Stimulated activated CD4-positive, alpha-beta T cell treated with anti-CD3 and anti-CD28 coated beads, TNF-alpha, amount 100 ng/mL, for 4 hours (primary cell): ENCODE results near the gene MAEA.
"Not testable (repeated sequence)": the region's sequence is repeated elsewhere in the genome, so short reads cannot be mapped to it uniquely, and the experiment has no call there.

Experiments
- DNase-seq, 3 experiments: peaks; one replicate each; pipeline ENCODE4 v3.0.0-alpha.2; 2020; ENCODE audit warnings: low read depth in 3 of 3

The MAEA gene

DNA sequence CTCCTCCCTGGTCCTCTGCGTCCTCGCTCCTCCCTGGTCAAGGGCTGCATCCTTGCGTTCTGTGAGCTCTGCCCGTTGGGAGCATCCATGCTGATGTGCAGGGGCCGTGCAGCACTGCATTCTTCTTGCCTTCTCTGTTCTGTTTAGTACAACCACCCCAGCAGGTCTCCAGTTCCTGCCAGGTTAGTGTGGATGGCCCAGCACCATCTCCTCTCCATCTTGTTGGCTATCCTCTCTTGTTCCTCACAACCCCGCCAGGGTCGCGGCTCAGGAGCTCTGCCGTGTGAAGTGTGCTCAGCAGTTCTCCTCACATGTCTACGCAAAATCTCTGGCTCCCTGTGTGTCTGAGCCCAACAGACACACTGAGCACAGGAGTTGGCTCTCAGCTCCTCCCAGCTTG lies 10.4 kb upstream of the MAEA start:
- no peak for DNase-seq

DNA sequence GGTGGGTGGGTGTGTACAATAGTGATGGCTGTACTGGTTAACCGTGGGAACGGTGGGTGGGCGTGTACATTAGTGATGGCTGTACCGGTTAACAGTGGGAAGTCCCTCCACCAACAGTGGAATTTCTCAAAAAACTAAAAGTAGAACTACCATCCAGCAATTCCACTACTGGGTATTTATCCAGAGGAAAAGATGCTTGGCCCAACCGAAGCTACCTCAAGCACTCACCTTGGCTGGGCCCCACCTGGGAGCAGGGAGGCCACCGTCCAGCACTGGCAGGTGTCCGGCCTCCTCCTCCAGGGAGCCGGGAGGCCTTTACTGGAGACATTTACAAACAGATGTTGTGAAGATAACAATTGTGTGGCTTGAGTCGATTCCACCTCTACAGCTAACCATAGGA lies 6.0 kb upstream of the MAEA start:
- no peak for DNase-seq

DNA sequence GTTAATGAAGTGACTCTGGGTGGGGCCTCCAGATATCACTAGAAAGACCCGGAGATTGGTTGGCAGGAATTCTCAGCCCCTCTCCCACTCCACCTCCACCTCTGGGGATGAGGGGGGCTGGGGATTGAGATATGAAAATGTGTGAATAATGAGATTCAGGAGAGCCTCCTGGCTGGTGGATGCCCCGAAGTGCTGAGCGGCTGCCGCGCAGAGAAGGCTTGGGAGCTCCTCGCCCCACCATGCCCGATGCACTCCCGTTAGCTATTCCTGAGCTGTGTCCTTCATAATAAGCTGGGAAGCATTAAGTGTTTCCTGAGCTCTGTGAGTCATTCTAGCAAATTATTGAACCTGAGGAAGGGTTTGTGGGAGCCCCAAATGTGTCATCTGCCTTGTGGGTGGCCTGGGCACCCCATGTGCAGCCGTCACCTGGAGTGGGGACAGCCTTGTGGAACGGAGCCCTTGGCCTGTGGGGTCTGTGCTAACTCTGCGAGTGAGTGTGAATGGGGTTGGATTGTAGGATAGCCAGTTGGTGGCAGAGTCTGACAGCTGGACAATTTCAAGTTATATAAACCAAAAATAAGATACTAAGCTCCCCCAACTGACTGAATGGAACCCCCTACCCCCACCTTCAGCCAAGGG lies 4.4 kb upstream of the MAEA start:
- DNase-seq, result no peak

DNA sequence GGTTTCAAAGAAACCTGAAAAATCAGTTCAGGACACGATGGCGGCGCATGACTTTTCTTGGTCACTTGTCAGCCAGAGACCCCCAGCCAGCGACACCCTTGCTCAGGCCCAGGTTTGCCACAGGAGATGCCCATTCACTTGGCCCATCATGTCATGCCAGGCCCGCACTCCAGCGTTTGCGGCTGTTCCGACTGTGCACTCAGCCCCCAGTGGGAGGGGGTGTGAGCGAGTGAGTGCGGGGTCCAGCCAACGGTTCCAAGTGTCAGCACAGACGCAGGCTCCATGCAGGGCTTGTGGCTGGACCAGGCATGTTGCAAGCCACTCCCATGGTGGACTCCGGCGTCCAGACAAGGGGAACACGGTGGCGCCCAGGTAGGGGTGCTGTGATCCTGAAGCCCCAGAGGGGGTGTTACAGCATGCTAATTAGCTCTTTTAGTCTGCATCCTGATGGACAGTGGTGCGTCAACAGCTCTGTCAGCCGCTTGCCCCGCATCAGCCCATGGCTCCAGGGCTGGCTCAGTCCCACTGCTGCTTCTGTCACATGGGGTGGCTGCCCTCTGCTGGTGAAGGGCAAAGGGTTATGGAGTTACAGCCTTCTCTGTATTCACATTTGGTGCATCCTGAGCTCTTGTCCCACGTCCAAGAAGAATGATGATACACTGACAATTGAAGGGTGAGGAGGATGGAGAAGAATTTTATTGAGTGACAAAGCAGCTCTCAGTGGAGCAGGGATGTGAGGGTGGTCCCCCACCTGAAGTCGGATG lies 3.7 kb upstream of the MAEA start:
- no peak for DNase-seq

DNA sequence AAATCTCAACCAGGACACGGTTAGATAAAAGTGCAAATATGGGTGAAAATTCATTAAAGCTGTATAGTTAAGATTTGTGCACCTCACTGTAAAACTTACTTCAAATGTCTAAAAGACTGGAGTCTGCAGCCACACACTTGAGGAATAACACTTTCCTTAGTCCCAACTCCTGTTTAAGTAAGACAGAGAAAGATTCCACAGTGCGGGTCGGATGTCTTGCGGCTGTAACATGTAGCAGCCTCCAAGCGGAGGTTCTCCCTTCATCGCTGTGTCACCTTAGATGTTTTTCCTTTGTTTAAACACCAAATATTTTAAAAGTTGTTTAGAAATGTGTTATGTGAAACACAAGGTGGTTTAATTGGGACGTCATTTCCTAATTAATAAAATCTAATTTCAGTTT lies 905 bp upstream of the MAEA start:
- no peak for DNase-seq

DNA sequence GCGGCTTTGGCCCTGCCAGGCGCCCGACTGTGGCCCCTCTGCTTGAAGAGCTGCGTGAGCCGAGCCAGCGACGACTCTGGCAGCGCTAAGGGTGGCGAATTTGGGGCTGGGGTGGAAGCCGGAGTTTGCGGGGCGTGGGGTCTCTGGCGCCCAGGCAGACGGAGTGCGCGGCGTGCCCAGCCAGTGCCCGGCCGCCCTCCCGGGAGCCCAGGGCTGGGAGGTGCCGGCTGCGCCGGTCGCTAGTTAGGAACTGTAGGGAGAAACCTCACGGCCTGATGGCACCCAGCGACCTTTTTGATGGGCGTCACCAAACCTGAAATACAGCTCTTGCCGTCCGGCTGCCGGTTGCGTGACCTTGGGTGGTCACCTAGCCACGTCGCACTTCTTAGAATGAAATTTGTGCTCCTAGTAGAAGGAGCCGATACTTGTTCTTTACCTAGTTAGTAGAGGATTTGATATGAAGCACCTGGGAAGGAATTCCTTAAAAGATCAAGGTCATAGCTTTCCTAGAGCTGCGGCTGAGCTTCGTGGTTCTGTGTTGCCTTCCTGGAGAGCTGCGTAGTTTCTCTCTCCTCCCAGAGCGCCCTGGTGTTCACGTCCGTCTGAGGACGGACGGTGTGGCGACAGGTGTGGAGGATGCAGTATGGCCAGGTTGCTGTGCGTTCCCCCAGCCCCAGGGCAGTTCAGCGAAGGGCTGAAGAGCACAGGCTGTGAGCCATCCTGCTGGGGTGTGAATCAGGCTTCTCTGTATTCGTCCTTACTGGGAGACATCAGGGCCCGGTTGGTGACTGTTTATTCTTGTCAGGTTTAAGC lies 680 bp downstream of the MAEA start:
- no peak for DNase-seq

DNA sequence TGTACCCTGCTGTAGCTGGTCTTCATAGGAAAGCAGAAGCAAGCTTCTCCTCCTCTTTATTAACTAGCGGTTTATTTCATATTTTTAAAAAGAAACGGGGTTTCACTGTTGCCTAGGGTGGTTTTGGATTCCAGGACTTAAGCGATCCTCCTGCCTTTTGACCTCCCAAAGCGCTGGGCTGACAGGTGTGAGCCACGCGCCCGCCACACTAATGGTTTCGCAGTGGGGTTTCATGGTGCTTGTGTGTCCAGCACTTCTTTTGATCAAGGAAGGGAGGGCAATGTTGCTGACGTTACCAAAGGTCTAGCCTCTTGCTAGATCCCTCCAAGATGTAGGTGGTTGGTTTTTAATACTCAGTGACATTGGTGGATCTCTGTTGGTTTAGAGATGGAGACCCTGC lies 1.4 kb downstream of the MAEA start:
- DNase-seq, result no peak

DNA sequence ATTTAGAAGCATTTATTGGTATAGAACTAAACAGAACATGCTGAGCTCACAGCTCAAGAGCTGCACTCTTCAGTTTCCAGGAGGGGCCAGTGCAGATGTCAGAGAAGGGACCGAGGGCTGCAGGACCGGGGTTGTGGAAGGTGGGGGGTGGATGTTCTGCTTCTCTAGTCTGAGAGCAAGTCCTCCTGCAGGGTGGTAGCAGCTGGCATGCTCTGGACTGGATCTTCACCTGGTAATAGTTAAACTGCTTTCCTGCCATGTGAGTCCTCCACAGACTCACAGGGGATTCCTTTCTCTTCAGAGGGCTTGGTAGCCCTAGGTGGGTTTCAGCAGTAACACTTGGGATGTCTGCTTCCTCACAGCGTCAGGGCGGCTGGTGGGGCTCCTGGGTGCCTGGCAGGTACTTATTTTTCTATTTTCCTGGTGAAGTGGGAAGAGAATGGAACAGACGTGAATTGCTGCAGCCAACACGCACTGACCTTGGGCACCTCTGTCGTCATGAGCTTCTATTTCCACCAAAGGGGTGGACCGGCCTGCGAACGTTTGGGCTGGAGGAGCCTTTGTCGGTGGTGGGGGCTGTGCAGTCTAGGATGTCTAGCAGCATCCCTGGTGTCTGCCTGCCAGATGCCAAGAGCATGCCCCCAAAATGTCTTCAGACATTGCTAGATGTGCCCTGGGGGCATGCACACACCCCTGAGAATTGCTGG lies 2.5 kb downstream of the MAEA start:
- no peak for DNase-seq

DNA sequence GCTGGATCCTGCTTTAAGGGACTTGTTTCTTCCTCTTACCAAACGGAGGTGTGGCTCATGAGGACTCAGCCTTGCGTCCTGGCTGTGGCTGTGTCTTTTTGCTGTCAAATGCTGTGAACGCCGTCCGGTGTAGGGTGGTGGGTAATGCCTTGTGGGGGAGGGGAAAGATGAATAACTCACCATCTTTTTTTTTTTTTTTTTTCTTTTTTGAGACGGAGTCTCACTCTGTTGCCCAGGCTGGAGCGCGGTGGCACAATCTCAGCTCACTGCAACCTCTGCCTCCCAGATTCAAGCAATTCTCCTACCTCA lies 3.0 kb downstream of the MAEA start:
- not testable (repeated sequence) for DNase-seq

DNA sequence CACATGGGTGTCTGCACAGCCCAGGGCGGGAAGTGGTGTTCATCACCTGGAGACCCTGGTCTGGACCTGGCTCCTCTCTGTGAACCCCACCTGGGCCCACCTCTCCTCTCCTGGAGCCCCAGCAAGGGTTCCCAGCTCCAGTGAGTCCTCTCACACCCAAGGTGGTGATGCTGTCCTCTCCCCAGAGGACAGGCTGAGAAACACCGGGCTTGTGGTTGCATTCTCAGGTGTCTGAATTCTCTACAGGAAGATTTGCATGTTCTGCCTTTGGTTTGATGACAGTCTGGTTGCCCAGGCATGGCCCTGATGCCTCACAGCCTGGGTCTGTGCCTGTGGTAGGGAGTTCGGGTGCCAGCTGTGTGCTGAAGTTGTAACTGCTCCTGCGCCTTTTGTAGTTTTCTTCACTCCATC lies 3.8 kb downstream of the MAEA start:
- DNase-seq, result no peak

DNA sequence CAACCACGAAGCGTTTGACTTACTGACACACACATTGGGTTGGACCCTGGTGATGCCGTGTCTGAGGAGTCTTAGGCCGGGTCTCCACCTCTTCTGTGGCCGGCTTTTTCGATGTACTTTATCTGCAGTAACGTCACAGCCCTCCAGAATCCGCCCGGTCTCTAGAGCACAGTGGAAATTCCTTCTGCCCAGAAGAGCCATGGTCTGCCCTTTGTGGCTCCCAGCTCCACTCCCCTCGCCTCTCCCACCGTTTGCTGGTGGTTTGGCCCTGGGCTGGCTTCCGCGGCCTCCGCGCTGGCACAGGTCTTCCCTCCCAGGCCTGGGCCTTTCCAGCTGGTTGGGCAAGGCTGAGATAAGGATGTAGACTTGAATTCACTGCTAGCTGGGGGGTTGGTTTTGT lies 4.3 kb downstream of the MAEA start:
- no peak for DNase-seq

DNA sequence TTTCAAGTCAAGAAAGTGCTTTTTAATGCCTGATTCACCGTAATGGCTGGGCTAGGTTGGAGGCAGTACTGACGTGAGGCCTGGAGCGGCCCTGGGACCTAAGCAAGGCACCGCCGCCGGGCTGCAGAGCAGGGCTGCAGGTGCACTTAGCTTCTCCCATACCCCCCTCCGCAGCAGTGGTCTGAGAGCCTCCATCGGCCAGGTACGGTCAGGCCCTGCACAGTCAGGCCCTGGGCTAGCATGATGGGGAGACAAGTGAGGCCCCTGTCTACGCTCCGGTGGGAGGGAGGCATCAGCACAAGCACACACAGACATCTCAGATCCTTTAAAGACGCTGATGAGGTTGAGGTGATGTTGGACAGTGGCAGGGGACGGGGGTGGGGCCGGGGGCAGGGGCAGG lies 4.7 kb downstream of the MAEA start:
- DNase-seq, result no peak

DNA sequence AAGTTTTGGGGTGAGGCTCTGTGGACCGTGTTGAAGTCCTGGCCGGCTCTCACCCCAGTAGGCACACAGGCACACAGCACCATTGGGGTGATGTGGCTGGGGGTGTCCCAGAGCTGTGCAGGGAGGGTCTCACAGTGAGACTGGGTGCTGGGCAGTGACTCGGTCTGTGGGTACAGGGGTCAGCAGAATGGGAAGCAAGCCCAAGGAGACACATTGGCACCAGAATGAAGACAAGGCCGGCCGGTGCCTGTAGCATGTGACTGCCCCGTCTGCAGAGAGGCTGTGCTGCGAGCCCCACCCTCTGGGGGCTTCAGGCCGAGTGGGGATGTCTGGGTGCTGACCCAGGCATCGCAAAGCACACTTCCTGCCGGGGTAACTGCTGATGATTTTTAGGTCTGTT lies 5.2 kb downstream of the MAEA start:
- no peak for DNase-seq

DNA sequence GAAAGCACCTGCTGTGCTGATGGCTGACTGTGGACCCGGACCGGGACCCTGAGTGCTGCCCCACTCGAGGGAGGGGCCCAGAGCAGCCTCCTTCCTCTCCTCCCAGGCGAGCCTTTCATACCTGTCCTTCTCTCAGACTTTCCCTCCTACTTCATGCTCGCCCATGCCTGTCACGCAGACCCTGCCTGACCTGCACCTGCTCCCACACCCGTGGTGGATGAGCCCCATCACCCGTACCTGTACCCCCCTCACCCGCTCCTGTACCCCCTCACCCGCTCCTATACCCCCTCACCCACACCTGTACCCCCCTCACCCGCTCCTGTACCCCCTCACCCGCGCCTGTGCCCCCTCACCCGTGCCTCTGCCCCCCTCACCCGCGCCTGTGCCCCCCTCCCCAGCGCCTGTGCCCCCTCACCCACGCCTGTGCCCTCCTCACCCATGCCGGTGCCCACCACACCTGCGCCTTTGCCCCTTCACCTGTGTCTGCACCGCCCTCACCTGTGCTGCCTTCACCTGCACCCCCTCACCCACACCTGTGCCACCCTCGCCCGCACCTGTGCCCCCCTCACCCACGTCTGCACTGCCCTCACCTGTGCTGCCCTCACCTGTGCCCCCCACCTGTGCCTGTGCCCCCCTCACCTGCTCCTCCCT lies 5.8 kb downstream of the MAEA start:
- no peak for DNase-seq

DNA sequence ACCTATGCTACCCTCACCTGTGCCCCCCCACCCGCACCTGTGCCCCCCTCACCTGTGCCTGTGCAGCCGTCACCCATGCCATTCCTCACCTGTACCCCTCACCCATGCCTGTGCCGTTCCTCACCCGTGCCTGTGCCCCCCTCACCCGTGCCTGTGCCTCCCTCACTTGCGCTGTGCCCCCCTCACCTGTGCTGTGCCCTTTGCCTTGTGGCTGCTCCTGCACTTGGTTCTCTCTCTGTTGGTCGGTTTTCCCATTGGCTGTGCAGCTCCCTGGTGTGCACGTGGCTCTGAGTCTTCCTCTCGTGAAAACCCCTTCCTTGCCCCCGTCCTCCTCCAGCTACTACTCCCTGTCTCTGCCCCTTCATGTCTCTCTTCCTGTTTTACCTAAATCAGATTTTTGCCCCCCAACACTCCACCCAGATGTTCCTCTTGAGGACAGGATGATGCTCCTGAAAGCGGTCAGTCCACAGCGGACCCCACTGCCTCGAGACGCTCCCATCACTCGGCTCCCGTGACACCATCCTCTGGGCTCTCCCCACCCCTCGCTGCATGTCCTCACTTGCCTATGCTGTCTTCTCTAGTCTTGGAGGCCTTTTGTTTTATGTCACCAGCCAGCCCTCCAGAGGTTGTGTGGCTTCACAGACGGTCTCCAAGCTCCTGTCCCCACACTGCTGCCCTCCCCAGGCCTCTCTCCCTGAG lies 6.8 kb downstream of the MAEA start:
- no peak for DNase-seq

DNA sequence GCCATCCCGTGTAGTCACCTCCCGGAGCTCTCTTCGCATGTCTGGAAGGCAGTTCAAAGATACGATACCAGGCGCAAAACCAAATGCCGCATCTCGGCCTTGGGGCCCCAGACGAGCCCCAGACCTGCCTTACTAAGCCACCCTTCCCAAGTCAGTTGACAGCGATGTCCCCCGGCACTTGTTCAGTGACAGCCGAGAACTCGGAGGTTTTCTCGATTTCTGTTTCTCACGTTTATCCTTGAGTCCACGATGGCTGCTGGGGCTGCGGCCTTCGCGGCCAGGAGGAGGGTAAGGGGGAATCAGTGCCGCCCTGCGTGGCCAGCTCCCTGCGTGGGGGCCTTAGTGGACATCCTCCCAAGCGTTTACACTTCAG lies 7.3 kb downstream of the MAEA start:
- no peak for DNase-seq

DNA sequence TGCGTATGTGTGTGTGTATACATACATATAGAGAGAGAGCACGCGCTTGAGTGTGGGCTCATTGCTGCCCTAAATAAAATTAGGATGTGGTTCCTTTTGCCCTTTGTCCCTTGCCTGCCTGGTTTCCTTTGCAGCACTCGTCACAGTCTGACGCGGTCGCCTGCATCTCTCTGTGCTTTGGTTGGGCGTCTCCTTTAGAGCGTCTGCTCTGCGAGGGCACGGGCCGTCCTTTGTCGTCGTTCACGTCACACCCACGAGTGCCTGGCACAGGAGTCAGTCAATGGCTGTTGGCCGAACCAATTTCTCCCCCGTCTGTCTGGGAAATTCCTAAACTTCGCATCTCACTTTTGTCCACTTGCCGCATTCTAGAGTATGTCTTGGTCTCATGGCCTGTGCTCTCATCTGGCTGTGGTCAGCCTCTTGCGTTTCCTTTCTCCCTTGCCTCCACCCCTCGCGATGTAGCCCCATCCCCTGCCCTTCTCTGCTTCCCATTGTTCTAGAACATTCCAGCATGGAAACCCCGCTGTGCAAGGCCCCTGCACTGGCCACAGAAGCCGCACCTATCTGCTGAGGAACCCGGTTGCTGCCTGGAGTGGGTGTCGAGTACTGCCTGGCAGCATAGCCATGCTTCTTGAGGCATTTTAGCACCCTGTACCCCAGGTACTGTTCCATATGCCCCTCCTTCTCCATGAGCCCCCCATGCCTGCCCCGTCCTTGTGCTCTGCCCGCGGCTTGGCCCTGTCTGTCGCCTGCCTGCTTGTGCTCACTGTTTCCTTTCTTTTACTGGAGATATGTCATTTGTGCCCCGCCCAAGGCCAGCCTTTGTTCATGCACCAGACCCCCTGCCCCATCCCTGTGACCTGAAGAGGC lies 8.0 kb downstream of the MAEA start:
- no peak for DNase-seq

DNA sequence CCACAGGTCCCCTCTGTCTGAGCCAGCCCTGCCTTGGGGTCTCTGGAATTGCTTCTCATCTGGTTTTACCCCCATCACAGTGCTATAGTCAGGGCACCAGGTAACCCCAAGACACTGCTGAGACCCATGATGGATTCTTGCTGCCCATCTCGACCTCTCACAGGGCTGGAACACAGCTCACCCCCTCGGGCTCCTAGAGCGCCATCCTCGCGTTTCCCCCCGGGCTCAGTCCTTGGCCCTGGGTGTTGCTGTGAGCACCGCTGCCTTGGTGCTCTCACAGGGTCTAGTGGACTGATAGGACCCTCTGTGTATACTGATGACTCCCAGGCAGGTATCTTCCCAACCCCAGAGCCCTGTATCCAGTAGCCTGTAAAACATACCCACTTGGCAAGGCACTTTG lies 8.8 kb downstream of the MAEA start:
- no peak for DNase-seq

DNA sequence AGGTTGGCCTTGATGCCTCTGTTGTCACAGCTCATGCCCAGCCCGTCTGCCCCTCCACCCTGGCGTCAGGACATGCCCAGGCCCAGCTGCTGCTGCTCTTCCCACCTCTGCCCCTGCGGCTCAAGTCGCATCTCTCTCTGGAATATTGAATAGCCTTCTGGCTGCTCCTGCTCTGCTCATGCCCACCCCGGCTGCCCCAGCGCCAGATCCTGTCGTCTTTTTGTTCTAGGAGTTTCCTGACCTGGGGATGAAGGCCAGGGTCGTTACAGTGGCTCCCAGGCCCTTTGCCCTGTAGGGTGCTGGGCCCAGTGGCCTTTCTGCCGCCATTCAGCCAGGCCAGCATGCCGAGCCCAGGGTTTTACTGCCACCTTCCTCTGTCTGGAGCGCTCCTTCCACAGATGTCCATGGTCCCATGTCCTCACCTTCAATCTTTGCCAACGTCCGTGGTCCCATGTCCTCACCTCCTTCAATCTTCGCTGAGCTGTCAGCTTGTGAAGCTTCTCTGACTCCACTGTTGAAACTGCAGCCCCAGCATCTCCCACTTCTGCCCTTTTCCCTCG lies 9.7 kb downstream of the MAEA start:
- no peak for DNase-seq
